Aorta (tissue), 5 donors: ENCODE results near the gene SEC14L5. TPM values are rescaled to one million over a fixed set of nuclear protein-coding genes. Genes with fewer than 3 reads are reported as not detected.

Source experiments
- ATAC-seq: fragments of 200-7000 bp; cut with Tn5 transposase; one replicate; pipeline ENCODE4 v1.9.1; 2022; ENCODE audit warnings: moderate library complexity; ENCODE audit not compliant: low FRiP score
- DNase-seq, 2 donors: peaks; one replicate each; pipeline ENCODE4 v3.0.0-alpha.2; 2020
- H3K27ac ChIP-seq, 2 donors: one replicate each; pipeline ENCODE4 v1.5.1; 2013; ENCODE audit warnings: low read length in 2 of 2, mild to moderate bottlenecking in 2 of 2, moderate library complexity in 2 of 2, control low read depth in 1 of 2, inconsistent platforms in 1 of 2, low read depth in 1 of 2
- H3K27me3 ChIP-seq, 2 donors: one replicate each; pipeline ENCODE4 v1.6.1; 2013; ENCODE audit warnings: control low read depth in 1 of 2, low read length in 1 of 2, mild to moderate bottlenecking in 1 of 2, moderate library complexity in 1 of 2; ENCODE audit not compliant: insufficient read depth in 2 of 2, control insufficient read depth in 1 of 2
- H3K36me3 ChIP-seq, 2 donors: one replicate each; pipeline ENCODE4 v1.6.1; 2013; ENCODE audit warnings: control low read depth in 1 of 2, low read length in 1 of 2, mild to moderate bottlenecking in 1 of 2; ENCODE audit not compliant: insufficient read depth in 2 of 2, control insufficient read depth in 1 of 2
- H3K4me1 ChIP-seq, 2 donors: one replicate each; pipeline ENCODE4 v1.6.1; 2013; ENCODE audit warnings: low read length in 2 of 2, control low read depth in 1 of 2, mild to moderate bottlenecking in 1 of 2, moderate library complexity in 1 of 2; ENCODE audit not compliant: insufficient read depth in 2 of 2, control insufficient read depth in 1 of 2
- H3K4me3 ChIP-seq, 2 donors: one replicate each; pipeline ENCODE4 v1.5.1; 2013; ENCODE audit warnings: low read length in 2 of 2, control low read depth in 1 of 2, mild to moderate bottlenecking in 1 of 2
- H3K9me3 ChIP-seq: one replicate; pipeline ENCODE4 v1.6.1; 2013; ENCODE audit warnings: mild to moderate bottlenecking, low read length; ENCODE audit not compliant: control insufficient read depth
- WGBS, 2 donors: extraction: QIAGEN DNeasy Blood & Tissue Kit; methylation state at CpG; one replicate each; pipeline ENCODE4 v1.1.7; 2013; 5-methylcytosine and 5-hydroxymethylcytosine counted together
- intact Hi-C, 2 donors: fragments of 100-400 bp; cut with DNase I; formaldehyde crosslinking; loops; one replicate each; pipeline versions ENCODE4 v1.14.2 to v1.15.0; 2022
- polyA plus RNA-seq, 2 donors: library from polyadenylated mRNA; stranded (reverse); fragments of 200-250 nt; gene quantifications; one replicate each; pipeline ENCODE4 v1.2.3, GENCODE V29; 2013
- total RNA-seq, 2 donors: library from RNA; stranded (reverse); fragmentation: NEBNext Ultra II Directional; extraction: Animal tissue kit (Norgen Biotek cat#: 25700); gene quantifications; one replicate each; pipeline ENCODE4 v1.2.1, GENCODE V29; 2021
- donor health status: healthy with polysubstance abuse.
- donor health status: Bipolar disorder and iron deficiency.
- donor health status: DM: no; HTN: no; CAD: no.
- donor health status: DM: no; HTN: no; CAD: no.
- donor health status: DM: yes; HTN: yes; CAD: no.

SEC14L5 gene
- total and polyA plus RNA-seq, 4 donors: 0.26 to 0.90 (median 0.29) TPM; not detected in 1

DNA sequence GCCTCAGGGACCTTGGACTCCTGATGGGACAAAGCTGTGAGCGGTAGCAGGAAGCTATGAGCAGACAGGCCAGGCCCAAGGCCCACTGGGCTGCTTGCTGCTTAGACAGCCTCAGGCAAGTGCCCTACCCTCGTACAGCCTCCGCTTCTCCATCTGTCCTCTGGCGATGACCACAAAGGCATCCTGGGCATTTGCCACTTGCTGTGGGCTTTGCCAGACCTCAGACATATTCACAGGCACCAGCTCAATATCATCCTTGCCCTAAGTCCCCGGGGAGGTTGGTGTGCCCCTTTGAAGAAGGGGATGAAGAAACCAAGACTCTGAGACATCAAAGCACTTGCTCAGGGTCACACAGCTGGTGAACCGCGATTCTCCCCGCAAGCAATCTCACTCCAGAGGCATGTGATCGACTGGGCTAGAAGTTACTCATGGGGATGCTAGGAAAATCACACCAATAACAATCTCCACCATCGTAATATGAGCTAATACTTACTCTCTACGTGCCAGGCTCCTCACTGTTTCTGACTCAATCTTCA, 42.8 kb upstream of the SEC14L5 start:
- DNase-seq: no peak
- Histone ChIP-seq H3K36me3 (no peaks in the 10 kb centered on the region), H3K27me3 (no peaks in the 10 kb centered on the region), H3K9me3 (no peaks in the 10 kb centered on the region), H3K4me1 (no peaks in the 10 kb centered on the region), H3K27ac (no peak overlapping the region), H3K4me3 (no peak overlapping the region)
- 83 to 84% methylated on average over 11 of the region's 11 CpGs for WGBS, 2 donors
- no peak for ATAC-seq
- intact Hi-C loops: no loop called here

DNA sequence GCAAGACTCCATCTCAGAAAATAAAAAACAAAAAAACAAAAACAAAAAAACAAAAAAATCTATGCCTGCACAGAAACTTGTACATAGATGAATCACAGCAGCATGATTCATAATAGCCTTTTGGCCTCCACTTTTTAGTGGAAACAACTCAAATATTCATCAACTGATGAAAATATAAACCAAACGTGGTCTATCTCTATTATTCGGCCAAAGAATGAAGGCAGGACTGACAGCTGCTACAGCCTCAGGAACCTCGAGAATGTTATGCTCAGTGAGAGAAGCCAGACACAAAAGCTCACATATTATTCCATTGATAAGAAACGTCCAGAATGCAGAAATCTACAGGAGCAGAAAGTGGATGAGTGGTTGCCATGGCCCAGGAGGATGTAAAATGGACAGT, 41.0 kb upstream of the SEC14L5 start:
- Histone ChIP-seq H3K9me3 (no peaks in the 10 kb centered on the region), H3K4me1 (no peaks in the 10 kb centered on the region), H3K36me3 (no peaks in the 10 kb centered on the region), H3K27ac (no peak overlapping the region), H3K4me3 (no peak overlapping the region), H3K27me3 (no peaks in the 10 kb centered on the region)
- intact Hi-C loops: no loop called here
- ATAC-seq (no peak), DNase-seq (no peak)
- WGBS, 2 donors: 5 to 7% methylated on average over 4 of the region's 4 CpGs

DNA sequence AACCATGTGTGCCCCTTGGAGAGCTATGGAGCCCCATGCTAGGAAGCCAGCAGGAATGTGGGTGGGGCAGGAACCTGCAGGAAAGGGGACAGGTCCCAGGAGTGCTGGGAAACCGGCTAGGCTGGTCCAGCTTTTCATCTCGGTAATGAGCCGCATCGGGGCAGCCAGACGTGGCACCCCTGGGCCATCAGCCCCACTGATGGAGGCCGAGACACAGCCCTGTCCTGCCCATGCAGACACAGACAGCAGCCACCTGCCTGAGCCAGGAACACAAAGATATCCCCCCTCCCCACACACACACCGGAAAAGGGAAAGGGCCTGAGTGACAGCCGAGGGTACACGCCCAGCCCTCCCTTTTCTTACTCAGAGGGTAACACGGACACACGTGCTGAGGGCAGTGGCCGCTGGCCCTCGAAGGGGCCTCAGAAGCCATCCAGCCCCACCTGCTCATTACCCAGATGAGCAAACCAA, 39.3 kb upstream of the SEC14L5 start:
- Histone ChIP-seq H3K4me1 (no peaks in the 10 kb centered on the region), H3K36me3 (no peaks in the 10 kb centered on the region), H3K9me3 (no peaks in the 10 kb centered on the region), H3K4me3 (no peak overlapping the region), H3K27me3 (no peaks in the 10 kb centered on the region), H3K27ac (no peak overlapping the region)
- DNase-seq: no peak
- 64 to 71% methylated on average over 13 of the region's 13 CpGs for WGBS, 2 donors
- ATAC-seq: no peak
- intact Hi-C loops: no loop called here

DNA sequence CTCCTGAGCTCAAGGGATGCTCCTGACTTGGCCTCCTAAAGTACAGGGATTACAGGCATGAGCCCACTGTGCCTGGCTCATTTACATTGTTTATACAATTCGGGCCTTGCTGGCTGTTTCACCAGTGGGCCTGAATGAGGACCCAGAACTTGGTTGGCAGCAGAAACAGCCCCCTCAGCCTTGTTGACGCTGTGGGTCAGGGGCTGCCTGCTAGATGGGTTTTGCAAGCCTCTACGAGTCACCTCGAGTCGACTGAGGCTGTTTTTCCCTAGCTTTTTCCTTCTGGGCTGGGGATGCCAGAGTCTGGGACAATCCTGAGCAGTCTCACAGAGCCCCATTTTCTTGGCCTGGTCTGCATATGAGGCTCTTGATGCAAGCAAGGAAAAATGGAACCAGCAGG, 37.3 kb upstream of the SEC14L5 start:
- no peaks in the 10 kb centered on the region for H3K27me3 ChIP-seq
- H3K4me3 ChIP-seq: no peak overlapping the region
- intact Hi-C loops: no loop called here
- 84 to 85% methylated on average over 5 of the region's 5 CpGs for WGBS, 2 donors
- no peak for ATAC-seq
- no peaks in the 10 kb centered on the region for H3K9me3 ChIP-seq
- no peak for DNase-seq
- no peaks in the 10 kb centered on the region for H3K4me1 ChIP-seq
- H3K27ac ChIP-seq: no peak overlapping the region
- H3K36me3 ChIP-seq: no peaks in the 10 kb centered on the region

DNA sequence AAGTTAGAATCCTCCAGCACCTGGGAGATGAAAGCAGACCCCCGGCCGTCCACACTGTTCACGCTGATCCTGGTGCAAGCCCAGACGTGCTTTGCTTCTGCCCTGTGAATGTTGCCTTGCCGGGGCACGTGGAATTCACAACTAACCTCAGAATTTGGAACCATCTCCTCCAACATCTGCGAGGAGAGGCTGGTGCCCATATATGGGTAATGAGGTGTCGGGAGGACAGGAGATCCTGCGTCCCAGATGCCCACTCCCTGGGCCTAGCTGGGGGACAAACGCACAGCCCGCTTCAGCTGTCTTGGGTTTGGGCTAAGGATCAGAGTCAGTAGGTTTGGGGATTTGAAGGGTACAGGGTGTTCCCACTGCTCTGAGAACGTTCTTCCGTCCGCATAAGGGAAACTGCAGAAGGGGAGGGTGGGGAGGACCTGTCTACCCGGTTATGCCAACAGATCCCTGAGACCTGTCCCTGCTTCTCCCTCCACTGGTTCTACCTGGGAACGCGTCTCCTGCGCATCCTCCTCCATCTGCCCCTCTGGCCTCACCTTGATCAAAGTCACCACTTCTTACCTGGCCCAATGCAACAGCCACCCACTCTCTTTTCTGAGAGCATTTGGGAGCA, 35.3 kb upstream of the SEC14L5 start:
- no peak for DNase-seq
- Histone ChIP-seq H3K9me3 (no peaks in the 10 kb centered on the region), H3K27ac (no peak overlapping the region)

DNA sequence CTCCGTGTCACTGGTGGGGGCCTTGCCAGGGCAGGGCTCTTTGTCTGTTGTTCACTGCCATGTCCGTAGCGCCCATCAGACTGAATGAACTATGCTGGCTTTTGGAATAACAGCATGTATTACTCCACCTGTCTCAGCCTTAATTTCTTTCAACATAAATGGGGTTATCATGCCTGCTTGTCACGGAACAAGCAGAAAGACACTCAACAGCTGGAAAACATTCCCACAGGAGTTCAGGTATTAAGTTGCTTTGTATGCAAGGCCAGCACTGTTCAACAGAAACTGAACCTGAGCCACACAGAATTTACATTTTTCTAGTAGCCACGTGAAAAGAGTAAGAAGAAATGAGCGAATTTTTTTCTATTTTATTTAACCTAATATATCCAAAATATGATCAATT, 34.3 kb upstream of the SEC14L5 start:
- H3K27ac ChIP-seq: no peak overlapping the region
- H3K4me3 ChIP-seq: no peak overlapping the region
- intact Hi-C loops: no loop called here
- 82 to 83% methylated on average over 6 of the region's 6 CpGs for WGBS, 2 donors
- no peaks in the 10 kb centered on the region for H3K36me3 ChIP-seq
- no peaks in the 10 kb centered on the region for H3K9me3 ChIP-seq
- ATAC-seq (no peak), DNase-seq (no peak)
- H3K27me3 ChIP-seq: no peaks in the 10 kb centered on the region
- H3K4me1 ChIP-seq: no peaks in the 10 kb centered on the region

More for the DNA sequence above, 35.3 kb upstream of the SEC14L5 start:
- intact Hi-C loops: no loop called here
- no peak overlapping the region for H3K4me3 ChIP-seq
- no peaks in the 10 kb centered on the region for H3K36me3 ChIP-seq
- WGBS, 2 donors: 59 to 61% methylated on average over 18 of the region's 18 CpGs
- H3K4me1 ChIP-seq: no peaks in the 10 kb centered on the region
- ATAC-seq: no peak
- H3K27me3 ChIP-seq: no peaks in the 10 kb centered on the region

DNA sequence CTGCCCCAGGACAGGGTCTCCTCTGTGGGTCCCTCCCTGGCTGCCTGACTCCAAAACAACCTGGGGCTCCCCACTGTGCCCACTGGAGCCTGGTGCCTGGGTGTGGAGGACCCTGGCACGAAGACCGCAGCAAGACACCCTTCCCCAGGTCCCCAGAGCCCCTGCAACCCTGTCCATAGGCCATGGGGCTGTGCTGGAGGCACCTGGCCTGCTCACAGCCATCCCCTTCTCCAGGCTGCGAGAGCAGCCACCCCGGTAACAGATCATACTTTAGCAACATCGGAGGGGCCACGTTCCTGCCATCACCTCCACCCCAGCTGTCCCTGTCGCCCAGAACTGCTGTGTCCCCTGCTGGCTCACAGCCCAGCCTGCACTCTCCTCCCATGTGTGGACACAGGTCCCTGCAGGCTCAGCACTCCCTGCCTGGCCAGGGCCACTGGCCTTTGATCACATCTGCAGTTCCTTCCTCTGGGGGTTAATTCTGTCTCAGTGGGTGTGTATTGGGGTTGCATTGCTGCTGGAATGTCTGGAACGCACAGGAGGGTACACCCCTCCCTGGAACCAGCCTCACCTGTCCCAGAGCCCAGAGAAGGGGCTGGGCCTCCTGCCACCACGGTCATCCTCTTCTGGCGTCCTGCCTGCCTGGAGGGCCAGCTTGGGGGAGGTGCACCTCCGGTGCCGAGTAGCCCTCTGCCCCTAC, 33.4 kb upstream of the SEC14L5 start:
- no peak overlapping the region for H3K4me3 ChIP-seq
- H3K27me3 ChIP-seq: no peaks in the 10 kb centered on the region
- DNase-seq: no peak
- intact Hi-C loops: no loop called here
- H3K27ac ChIP-seq: no peak overlapping the region
- H3K4me1 ChIP-seq: no peaks in the 10 kb centered on the region
- H3K9me3 ChIP-seq: no peaks in the 10 kb centered on the region
- ATAC-seq: no peak
- WGBS, 2 donors: 50 to 52% methylated on average over 12 of the region's 12 CpGs
- H3K36me3 ChIP-seq: no peaks in the 10 kb centered on the region

DNA sequence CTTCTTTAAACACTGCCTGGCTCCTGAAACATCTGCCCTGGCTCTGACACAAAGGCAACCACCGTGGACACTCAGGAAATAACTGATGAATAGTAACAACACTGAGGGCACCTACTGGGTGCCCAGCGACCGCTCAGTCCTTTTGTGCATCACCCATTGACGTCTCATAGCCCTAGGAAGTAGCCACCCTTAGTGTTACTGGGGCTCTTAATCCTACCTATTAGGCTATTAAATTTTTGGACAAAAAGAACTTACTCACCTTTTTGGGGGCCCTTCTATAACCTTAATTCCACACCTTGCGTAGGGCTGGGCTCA, 32.9 kb upstream of the SEC14L5 start:
- H3K27ac ChIP-seq: no peak overlapping the region
- ATAC-seq: no peak

DNA sequence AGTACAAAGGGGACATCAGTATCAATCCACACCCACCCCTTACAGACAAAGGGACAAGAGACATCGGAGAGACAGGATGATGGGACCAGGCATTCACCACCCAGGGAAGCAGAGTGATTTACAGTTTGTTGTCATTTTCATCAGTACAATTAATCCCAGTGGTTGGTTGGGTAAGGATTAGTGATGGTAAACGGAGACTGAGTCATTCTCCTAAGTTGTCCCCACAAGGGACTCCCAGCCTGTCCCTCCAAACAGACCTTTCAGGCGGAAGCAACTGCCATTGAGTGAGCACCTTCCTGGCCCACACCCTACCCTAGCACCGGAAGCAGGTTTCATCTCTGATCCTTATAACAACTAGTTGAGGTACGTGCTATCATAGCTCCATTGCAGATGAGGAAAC, 32.3 kb upstream of the SEC14L5 start:
- no peaks in the 10 kb centered on the region for H3K27me3 ChIP-seq
- H3K27ac ChIP-seq: no peak overlapping the region
- 93 to 96% methylated on average over 5 of the region's 5 CpGs for WGBS, 2 donors
- no peak for ATAC-seq
- no peak for DNase-seq
- H3K4me3 ChIP-seq: no peak overlapping the region
- no peaks in the 10 kb centered on the region for H3K4me1 ChIP-seq
- H3K36me3 ChIP-seq: no peaks in the 10 kb centered on the region
- intact Hi-C loops: no loop called here
- H3K9me3 ChIP-seq: no peaks in the 10 kb centered on the region

More for the DNA sequence above, 32.9 kb upstream of the SEC14L5 start:
- no peak overlapping the region for H3K4me3 ChIP-seq
- no peak for DNase-seq
- WGBS, 2 donors: 78 to 82% methylated on average over 5 of the region's 5 CpGs
- H3K27me3 ChIP-seq: no peaks in the 10 kb centered on the region
- intact Hi-C loops: no loop called here
- H3K36me3 ChIP-seq: no peaks in the 10 kb centered on the region
- H3K4me1 ChIP-seq: no peaks in the 10 kb centered on the region
- H3K9me3 ChIP-seq: no peaks in the 10 kb centered on the region
